Astrocyte (in vitro differentiated cells and primary cell): ENCODE results near the gene PRICKLE1. TPM values are rescaled to one million over a fixed set of nuclear protein-coding genes. Genes with fewer than 3 reads are reported as not detected.

Experiments used
- DNase-seq: peaks from one replicate; pipeline ENCODE4 v3.0.0-alpha.2; 2010; ENCODE audit warnings: low read depth
- FAIRE-seq: peaks from 2 replicates; lab custom pipeline; 2011; peaks lifted over from hg19 to GRCh38; lab: Jason Lieb, UNC
- H2AFZ ChIP-seq: 2 replicates; pipeline ENCODE4 v1.6.0; 2012; ENCODE audit warnings: low read depth, low read length, inconsistent platforms
- H3K27ac ChIP-seq: 2 replicates; pipeline ENCODE4 v1.5.1; 2011; ENCODE audit warnings: low read depth, low read length, inconsistent platforms
- H3K27me3 ChIP-seq: 2 replicates; pipeline ENCODE4 v1.6.0; 2011; ENCODE audit warnings: low read length, inconsistent platforms; ENCODE audit not compliant: insufficient read depth
- H3K36me3 ChIP-seq: 2 replicates; pipeline ENCODE4 v1.5.1; 2011; ENCODE audit warnings: low read length, inconsistent platforms; ENCODE audit not compliant: insufficient read depth
- H3K4me1 ChIP-seq: 2 replicates; pipeline ENCODE4 v1.5.1; 2011; ENCODE audit warnings: low read length, inconsistent platforms; ENCODE audit not compliant: insufficient read depth
- H3K4me2 ChIP-seq: 2 replicates; pipeline ENCODE4 v1.6.0; 2012; ENCODE audit warnings: low read length, inconsistent platforms
- H3K4me3 ChIP-seq: 2 replicates; pipeline ENCODE4 v1.5.1; 2011; ENCODE audit warnings: low read depth, mild to moderate bottlenecking, low read length, inconsistent platforms; ENCODE audit not compliant: insufficient read depth
- H3K79me2 ChIP-seq: 2 replicates; pipeline ENCODE4 v1.6.0; 2012; ENCODE audit warnings: mild to moderate bottlenecking, low read length, inconsistent platforms; ENCODE audit not compliant: insufficient read depth
- H3K9ac ChIP-seq: 2 replicates; pipeline ENCODE4 v1.6.0; 2012; ENCODE audit warnings: mild to moderate bottlenecking, low read length, inconsistent platforms
- H3K9me3 ChIP-seq: 2 replicates; pipeline ENCODE4 v1.5.1; 2012; ENCODE audit warnings: low read depth, mild to moderate bottlenecking, low read length, inconsistent platforms; ENCODE audit not compliant: insufficient read depth
- H4K20me1 ChIP-seq: 2 replicates; pipeline ENCODE4 v1.6.0; 2012; ENCODE audit warnings: low read length, inconsistent platforms; ENCODE audit not compliant: insufficient read depth
- H3K27ac Mint-ChIP-seq: one replicate; pipeline ENCODE4 v1.8.0; 2021; ENCODE audit warnings: mild to moderate bottlenecking, mixed read lengths; ENCODE audit not compliant: unreplicated experiment
- H3K27me3 Mint-ChIP-seq: one replicate; pipeline ENCODE4 v1.8.0; 2021; ENCODE audit warnings: low read depth, mixed read lengths; ENCODE audit not compliant: unreplicated experiment
- H3K36me3 Mint-ChIP-seq: one replicate; pipeline ENCODE4 v1.8.0; 2021; ENCODE audit warnings: low read depth, mixed read lengths; ENCODE audit not compliant: unreplicated experiment
- H3K4me1 Mint-ChIP-seq: one replicate; pipeline ENCODE4 v1.8.0; 2021; ENCODE audit warnings: low read depth, mixed read lengths; ENCODE audit not compliant: unreplicated experiment
- H3K4me3 Mint-ChIP-seq: one replicate; pipeline ENCODE4 v1.8.0; 2021; ENCODE audit warnings: mild to moderate bottlenecking, moderate library complexity, mixed read lengths; ENCODE audit not compliant: unreplicated experiment
- H3K9me3 Mint-ChIP-seq: one replicate; pipeline ENCODE4 v1.8.0; 2021; ENCODE audit warnings: mild to moderate bottlenecking, mixed read lengths; ENCODE audit not compliant: unreplicated experiment
- CTCF ChIP-seq: IDR thresholded peaks from 2 replicates; pipeline ENCODE4 v1.5.1; 2011; ENCODE audit warnings: low read depth, mild to moderate bottlenecking, inconsistent platforms, low read length, moderate library complexity; ENCODE audit not compliant: insufficient read depth
- EZH2 ChIP-seq: IDR thresholded peaks from 2 replicates; pipeline ENCODE4 v1.6.1; 2012; ENCODE audit warnings: mild to moderate bottlenecking, low read length, inconsistent platforms; ENCODE audit not compliant: insufficient read depth
- total RNA-seq: library from RNA; stranded (reverse); gene quantifications from 2 replicates; pipeline ENCODE4 v1.2.1, GENCODE V29; 2021

PRICKLE1 gene
- total RNA-seq, 1 donor from 2014 or later: 34.9 TPM

- no peaks in the 10 kb centered on the region for H3K27me3 Mint-ChIP-seq
- FAIRE-seq: no peak
- H3K36me3 Mint-ChIP-seq: peaks cover 30% of the 10 kb centered on the region
Observed at GRCh38 chr12:42442888-42443287, 146.7 kb downstream of the PRICKLE1 start.

GRCh38 chr12:42442311-42442759 lies 147.2 kb downstream of the PRICKLE1 start:
- Histone ChIP-seq H3K4me2 (no peak overlapping the region), H4K20me1 (no peaks in the 10 kb centered on the region), H3K4me3 (no peak overlapping the region), H3K9me3 (no peaks in the 10 kb centered on the region), H3K27ac (no peak overlapping the region), H3K4me1 (peaks cover 9% of the 10 kb centered on the region), H3K36me3 (peaks cover 11% of the 10 kb centered on the region), H2AFZ (no peak overlapping the region), H3K79me2 (no peaks in the 10 kb centered on the region), H3K27me3 (no peaks in the 10 kb centered on the region), H3K9ac (no peak overlapping the region)
- H3K36me3 Mint-ChIP-seq: peaks cover 30% of the 10 kb centered on the region
- no peak overlapping the region for H3K4me3 Mint-ChIP-seq
- no peak for DNase-seq
- H3K9me3 Mint-ChIP-seq: no peaks in the 10 kb centered on the region
- no peaks in the 10 kb centered on the region for H3K27me3 Mint-ChIP-seq
- no peak for TF ChIP-seq CTCF
- TF ChIP-seq EZH2: no peak
- no peak overlapping the region for H3K27ac Mint-ChIP-seq
- FAIRE-seq: no peak
- no peaks in the 10 kb centered on the region for H3K4me1 Mint-ChIP-seq

More at GRCh38 chr12:42442888-42443287, 146.7 kb downstream of the PRICKLE1 start:
- Histone ChIP-seq H4K20me1 (no peaks in the 10 kb centered on the region), H3K27ac (no peak overlapping the region), H3K27me3 (no peaks in the 10 kb centered on the region), H3K36me3 (peaks cover 11% of the 10 kb centered on the region), H3K4me3 (no peak overlapping the region), H3K79me2 (no peaks in the 10 kb centered on the region), H3K9me3 (no peaks in the 10 kb centered on the region), H3K4me2 (no peak overlapping the region), H3K9ac (no peak overlapping the region), H2AFZ (no peak overlapping the region), H3K4me1 (peaks cover 15% of the 10 kb centered on the region)
- H3K4me3 Mint-ChIP-seq: no peak overlapping the region
- no peak overlapping the region for H3K27ac Mint-ChIP-seq
- DNase-seq: no peak
- H3K9me3 Mint-ChIP-seq: no peaks in the 10 kb centered on the region
- TF ChIP-seq EZH2: no peak
- TF ChIP-seq CTCF: no peak
- H3K4me1 Mint-ChIP-seq: no peaks in the 10 kb centered on the region

- Mint-ChIP-seq H3K4me1 (no peaks in the 10 kb centered on the region), H3K27me3 (no peaks in the 10 kb centered on the region), H3K36me3 (peaks cover 26% of the 10 kb centered on the region), H3K27ac (no peak overlapping the region), H3K9me3 (no peaks in the 10 kb centered on the region), H3K4me3 (no peak overlapping the region)
- Histone ChIP-seq H3K79me2 (no peaks in the 10 kb centered on the region), H3K4me3 (no peak overlapping the region), H3K36me3 (peaks cover 9% of the 10 kb centered on the region), H3K4me2 (no peak overlapping the region), H3K27me3 (no peaks in the 10 kb centered on the region), H3K4me1 (no peaks in the 10 kb centered on the region), H3K9ac (no peak overlapping the region), H2AFZ (no peak overlapping the region), H3K27ac (no peak overlapping the region), H3K9me3 (no peaks in the 10 kb centered on the region), H4K20me1 (no peaks in the 10 kb centered on the region)
- DNase-seq (no peak), FAIRE-seq (no peak)
- TF ChIP-seq EZH2: no peak
- no peak for TF ChIP-seq CTCF
Observed at GRCh38 chr12:42440608-42441007, 148.9 kb downstream of the PRICKLE1 start.
